Dendritic cell treated with granulocyte-macrophage colony-stimulating factor and Interleukin-4, amounts not matched to agents 40 ng/mL and 50 ng/mL, for 4 days (primary cell): ENCODE data around the gene DOCK7.

Experiments used
- H3K27ac Mint-ChIP-seq: one replicate; pipeline ENCODE4 v1.8.0; 2022; ENCODE audit warnings: mild to moderate bottlenecking, mixed read lengths
- H3K27me3 Mint-ChIP-seq: one replicate; pipeline ENCODE4 v1.8.0; 2022; ENCODE audit warnings: mild to moderate bottlenecking, mixed read lengths
- H3K36me3 Mint-ChIP-seq: one replicate; pipeline ENCODE4 v1.8.0; 2022; ENCODE audit warnings: low read depth, mixed read lengths
- H3K4me1 Mint-ChIP-seq: one replicate; pipeline ENCODE4 v1.8.0; 2022; ENCODE audit warnings: low read depth, mixed read lengths
- H3K4me3 Mint-ChIP-seq: one replicate; pipeline ENCODE4 v1.8.0; 2022; ENCODE audit warnings: mild to moderate bottlenecking, moderate library complexity, mixed read lengths
- H3K9me3 Mint-ChIP-seq: one replicate; pipeline ENCODE4 v1.8.0; 2022; ENCODE audit warnings: mixed read lengths
- intact Hi-C: fragments of 100-400 bp; cut with micrococcal nuclease; formaldehyde crosslinking; loops from one replicate; pipeline ENCODE4 v1.15.0; 2022

The DOCK7 gene

GRCh38 chr1:62516600-62516999 is 171.6 kb downstream of the DOCK7 start:
- H3K4me1 Mint-ChIP-seq = no peaks in the 10 kb centered on the region
- intact Hi-C loops = loop anchor here (10.0 kb wide), 1 partner anchor 128 kb away; no protein-coding TSS in a partner anchor
- H3K9me3 Mint-ChIP-seq = peaks cover 18% of the 10 kb centered on the region
- peaks cover 49% of the 10 kb centered on the region for H3K36me3 Mint-ChIP-seq
- H3K27me3 Mint-ChIP-seq = no peaks in the 10 kb centered on the region
- no peak overlapping the region for H3K27ac Mint-ChIP-seq
- H3K4me3 Mint-ChIP-seq = no peak overlapping the region

- peaks cover 18% of the 10 kb centered on the region for H3K9me3 Mint-ChIP-seq
- H3K4me3 Mint-ChIP-seq = no peak overlapping the region
- intact Hi-C loops = loop anchor here (10.0 kb wide), 1 partner anchor 130 kb away; no protein-coding TSS in a partner anchor
- no peaks in the 10 kb centered on the region for H3K4me1 Mint-ChIP-seq
- H3K27ac Mint-ChIP-seq = peak overlapping the region; percentile 37
- H3K27me3 Mint-ChIP-seq = no peaks in the 10 kb centered on the region
- peaks cover 47% of the 10 kb centered on the region for H3K36me3 Mint-ChIP-seq
Observed at GRCh38 chr1:62514746-62515423, 173.3 kb downstream of the DOCK7 start.

GRCh38 chr1:62513013-62513412 is 175.2 kb downstream of the DOCK7 start:
- intact Hi-C loops = loop anchor here (10.0 kb wide), 1 partner anchor 132 kb away; no protein-coding TSS in a partner anchor
- no peaks in the 10 kb centered on the region for H3K4me1 Mint-ChIP-seq
- no peaks in the 10 kb centered on the region for H3K27me3 Mint-ChIP-seq
- no peaks in the 10 kb centered on the region for H3K9me3 Mint-ChIP-seq
- H3K36me3 Mint-ChIP-seq = peaks cover 38% of the 10 kb centered on the region
- H3K4me3 Mint-ChIP-seq = no peak overlapping the region
- H3K27ac Mint-ChIP-seq = no peak overlapping the region

GRCh38 chr1:62509028-62509427 is 179.2 kb downstream of the DOCK7 start:
- H3K4me1 Mint-ChIP-seq = no peaks in the 10 kb centered on the region
- no peak overlapping the region for H3K4me3 Mint-ChIP-seq
- no peaks in the 10 kb centered on the region for H3K9me3 Mint-ChIP-seq
- no peak overlapping the region for H3K27ac Mint-ChIP-seq
- H3K27me3 Mint-ChIP-seq = no peaks in the 10 kb centered on the region
- peaks cover 49% of the 10 kb centered on the region for H3K36me3 Mint-ChIP-seq
- intact Hi-C loops = no loop called here

- no peaks in the 10 kb centered on the region for H3K9me3 Mint-ChIP-seq
- H3K27me3 Mint-ChIP-seq = no peaks in the 10 kb centered on the region
- H3K4me3 Mint-ChIP-seq = no peak overlapping the region
- intact Hi-C loops = loop anchor here (1.0 kb wide), 1 partner anchor 238 kb away; no protein-coding TSS in a partner anchor
- H3K4me1 Mint-ChIP-seq = no peaks in the 10 kb centered on the region
- peaks cover 52% of the 10 kb centered on the region for H3K36me3 Mint-ChIP-seq
- no peak overlapping the region for H3K27ac Mint-ChIP-seq
Observed at GRCh38 chr1:62508187-62508758, 179.9 kb downstream of the DOCK7 start.

GRCh38 chr1:62500210-62500609 is 188.0 kb downstream of the DOCK7 start:
- H3K27me3 Mint-ChIP-seq = no peaks in the 10 kb centered on the region
- H3K4me3 Mint-ChIP-seq = no peak overlapping the region
- H3K4me1 Mint-ChIP-seq = no peaks in the 10 kb centered on the region
- intact Hi-C loops = no loop called here
- H3K27ac Mint-ChIP-seq = no peak overlapping the region
- H3K36me3 Mint-ChIP-seq = peaks cover 70% of the 10 kb centered on the region
- no peaks in the 10 kb centered on the region for H3K9me3 Mint-ChIP-seq

GRCh38 chr1:62494137-62494536 is 194.0 kb downstream of the DOCK7 start:
- H3K9me3 Mint-ChIP-seq = no peaks in the 10 kb centered on the region
- H3K4me3 Mint-ChIP-seq = no peak overlapping the region
- intact Hi-C loops = no loop called here
- peaks cover 80% of the 10 kb centered on the region for H3K36me3 Mint-ChIP-seq
- H3K27ac Mint-ChIP-seq = no peak overlapping the region
- H3K4me1 Mint-ChIP-seq = no peaks in the 10 kb centered on the region
- no peaks in the 10 kb centered on the region for H3K27me3 Mint-ChIP-seq

GRCh38 chr1:62493656-62494055 is 194.5 kb downstream of the DOCK7 start:
- Mint-ChIP-seq H3K36me3 (peaks cover 79% of the 10 kb centered on the region), H3K9me3 (no peaks in the 10 kb centered on the region), H3K27me3 (no peaks in the 10 kb centered on the region), H3K27ac (no peak overlapping the region), H3K4me3 (no peak overlapping the region), H3K4me1 (no peaks in the 10 kb centered on the region)
- intact Hi-C loops = no loop called here

GRCh38 chr1:62492521-62492920 is 195.7 kb downstream of the DOCK7 start:
- no peaks in the 10 kb centered on the region for H3K27me3 Mint-ChIP-seq
- no peak overlapping the region for H3K27ac Mint-ChIP-seq
- intact Hi-C loops = no loop called here
- H3K4me3 Mint-ChIP-seq = no peak overlapping the region
- H3K4me1 Mint-ChIP-seq = no peaks in the 10 kb centered on the region
- peaks cover 75% of the 10 kb centered on the region for H3K36me3 Mint-ChIP-seq
- no peaks in the 10 kb centered on the region for H3K9me3 Mint-ChIP-seq

GRCh38 chr1:62487956-62488355 is 200.2 kb downstream of the DOCK7 start:
- H3K27me3 Mint-ChIP-seq = no peaks in the 10 kb centered on the region
- no peak overlapping the region for H3K27ac Mint-ChIP-seq
- H3K4me3 Mint-ChIP-seq = no peak overlapping the region
- intact Hi-C loops = no loop called here
- no peaks in the 10 kb centered on the region for H3K9me3 Mint-ChIP-seq
- peaks cover 12% of the 10 kb centered on the region for H3K4me1 Mint-ChIP-seq
- H3K36me3 Mint-ChIP-seq = peaks cover 51% of the 10 kb centered on the region

- Mint-ChIP-seq H3K27ac (peak overlapping the region; percentile 25), H3K4me1 (peaks cover 12% of the 10 kb centered on the region), H3K36me3 (peaks cover 50% of the 10 kb centered on the region), H3K27me3 (no peaks in the 10 kb centered on the region), H3K9me3 (no peaks in the 10 kb centered on the region), H3K4me3 (no peak overlapping the region)
- intact Hi-C loops = no loop called here
Observed at GRCh38 chr1:62484824-62485468, 203.2 kb downstream of the DOCK7 start.

- H3K4me3 Mint-ChIP-seq = no peak overlapping the region
- peaks cover 12% of the 10 kb centered on the region for H3K4me1 Mint-ChIP-seq
- H3K27me3 Mint-ChIP-seq = no peaks in the 10 kb centered on the region
- peaks cover 44% of the 10 kb centered on the region for H3K36me3 Mint-ChIP-seq
- intact Hi-C loops = no loop called here
- H3K27ac Mint-ChIP-seq = no peak overlapping the region
- no peaks in the 10 kb centered on the region for H3K9me3 Mint-ChIP-seq
Observed at GRCh38 chr1:62481681-62482080, 206.5 kb downstream of the DOCK7 start.

- Mint-ChIP-seq H3K27ac (no peak overlapping the region), H3K4me1 (no peaks in the 10 kb centered on the region), H3K36me3 (peaks cover 66% of the 10 kb centered on the region), H3K9me3 (no peaks in the 10 kb centered on the region), H3K4me3 (no peak overlapping the region), H3K27me3 (no peaks in the 10 kb centered on the region)
- intact Hi-C loops = no loop called here
Observed at GRCh38 chr1:62476525-62477219, 211.5 kb downstream of the DOCK7 start.

- Mint-ChIP-seq H3K9me3 (peaks cover 11% of the 10 kb centered on the region), H3K27me3 (no peaks in the 10 kb centered on the region), H3K4me3 (no peak overlapping the region), H3K27ac (no peak overlapping the region), H3K36me3 (peaks cover 87% of the 10 kb centered on the region), H3K4me1 (no peaks in the 10 kb centered on the region)
- intact Hi-C loops = no loop called here
Observed at GRCh38 chr1:62467092-62467491, 221.1 kb downstream of the DOCK7 start.
